Common myeloid progenitor, CD34-positive (primary cell): Measurements from ENCODE around the gene ADRM1.

Experiments
- CTCF ChIA-PET: fragments of 350-600 bp; sonication (Branson Sonifier 250); formaldehyde crosslinking; loops from one replicate; lab custom pipeline; 2021; ENCODE audit warnings: antibody characterized with exemption; lab: Charles Lee
- POLR2A ChIA-PET: fragments of 350-600 bp; sonication (Branson Sonifier 250); formaldehyde crosslinking; loops from one replicate; lab custom pipeline; 2021; ENCODE audit warnings: antibody characterized with exemption; lab: Charles Lee
- DNase-seq, 3 donors: peaks; one replicate each; pipeline versions ENCODE4 v3.0.0 to v3.0.0-alpha.2; 2013
- H3K27ac ChIP-seq, 2 experiments: 1 replicate in 1 of 2; 2 replicates in 1 of 2; pipeline ENCODE4 v1.7.0; 2013; ENCODE audit warnings: inconsistent platforms in 2 of 2, low read length in 2 of 2, mild to moderate bottlenecking in 2 of 2, low read depth in 1 of 2, moderate library complexity in 1 of 2; ENCODE audit not compliant: severe bottlenecking in 2 of 2, insufficient read depth in 1 of 2, poor library complexity in 1 of 2
- H3K27me3 ChIP-seq, 5 experiments: replicated peaks in 2 of 5; 1 replicate in 3 of 5; 2 replicates in 2 of 5; pipeline versions ENCODE4 v1.6.1 to v1.7.0; 2013; ENCODE audit warnings: low read length in 4 of 5, mild to moderate bottlenecking in 2 of 5, moderate library complexity in 2 of 5, inconsistent platforms in 1 of 5; ENCODE audit not compliant: insufficient read depth in 5 of 5, control insufficient read depth in 4 of 5
- H3K36me3 ChIP-seq, 4 experiments: 1 replicate in 2 of 4; 2 replicates in 2 of 4; pipeline versions ENCODE4 v1.6.1 to v1.7.0; 2013; ENCODE audit warnings: low read length in 3 of 4, control low read depth in 1 of 4, mild to moderate bottlenecking in 1 of 4; ENCODE audit not compliant: control insufficient read depth in 4 of 4, insufficient read depth in 4 of 4
- H3K4me1 ChIP-seq, 4 experiments: 1 replicate in 3 of 4; 2 replicates in 1 of 4; pipeline versions ENCODE4 v1.6.1 to v1.7.1; 2013; ENCODE audit warnings: low read length in 3 of 4, mild to moderate bottlenecking in 3 of 4, control low read depth in 1 of 4, inconsistent platforms in 1 of 4, moderate library complexity in 1 of 4; ENCODE audit not compliant: control insufficient read depth in 4 of 4, insufficient read depth in 4 of 4; ENCODE audit errors: control extremely low read depth in 1 of 4
- H3K4me3 ChIP-seq, 7 experiments: 1 replicate in 4 of 7; 2 replicates in 3 of 7; pipeline versions ENCODE4 v1.5.1 to v1.7.0; 2013; ENCODE audit warnings: mild to moderate bottlenecking in 7 of 7, low read length in 6 of 7, moderate library complexity in 6 of 7, inconsistent platforms in 2 of 7, low read depth in 2 of 7, control low read depth in 1 of 7; ENCODE audit not compliant: insufficient read depth in 4 of 7, control insufficient read depth in 1 of 7; ENCODE audit errors: extremely low read depth in 1 of 7
- H3K9me3 ChIP-seq, 5 experiments: 1 replicate in 4 of 5; 2 replicates in 1 of 5; pipeline versions ENCODE4 v1.6.1 to v1.7.1; 2013; ENCODE audit warnings: low read length in 4 of 5, mild to moderate bottlenecking in 2 of 5, inconsistent platforms in 1 of 5, low read depth in 1 of 5, moderate library complexity in 1 of 5; ENCODE audit not compliant: control insufficient read depth in 4 of 5, insufficient read depth in 2 of 5; ENCODE audit errors: control extremely low read depth in 1 of 5
- WGBS: methylation state at CpG from one replicate; pipeline ENCODE4 v1.1.5; 2013; ENCODE audit not compliant: insufficient coverage; 5-methylcytosine and 5-hydroxymethylcytosine counted together

The ADRM1 gene

DNA sequence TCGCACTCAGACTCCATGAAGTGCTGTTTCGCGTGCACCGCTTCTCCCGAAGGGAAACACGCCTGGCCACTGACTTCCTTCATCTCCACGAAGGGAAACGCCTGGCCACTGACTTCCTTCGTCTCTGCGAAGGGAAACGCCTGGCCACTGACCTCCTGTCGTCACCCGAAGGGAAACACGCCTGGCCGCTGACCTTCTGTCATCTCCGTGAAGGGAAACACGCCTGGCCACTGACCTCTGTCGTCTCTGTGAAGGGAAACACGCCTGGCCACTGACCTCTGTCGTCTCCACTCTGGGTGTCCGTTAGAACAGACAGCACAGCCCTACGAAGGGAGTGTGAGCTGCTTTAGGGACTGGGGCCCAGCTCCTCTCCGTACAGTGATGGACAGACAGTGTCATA, 17.1 kb upstream of the ADRM1 start:
- 62% methylated on average over 23 of the region's 23 CpGs for WGBS
- POLR2A ChIA-PET: no interaction called here
- peak in 2 of 3 donors; percentile 8 to 11 for DNase-seq
- Histone ChIP-seq H3K36me3 (peaks cover 7 to 70% (median 46%) of the 10 kb centered on the region in 4 experiments), H3K4me3 (no peak overlapping the region), H3K27ac (no peak overlapping the region), H3K27me3 (no peaks in the 10 kb centered on the region), H3K9me3 (no peaks in the 10 kb centered on the region), H3K4me1 (no peaks in the 10 kb centered on the region)
- CTCF ChIA-PET: no interaction called here

DNA sequence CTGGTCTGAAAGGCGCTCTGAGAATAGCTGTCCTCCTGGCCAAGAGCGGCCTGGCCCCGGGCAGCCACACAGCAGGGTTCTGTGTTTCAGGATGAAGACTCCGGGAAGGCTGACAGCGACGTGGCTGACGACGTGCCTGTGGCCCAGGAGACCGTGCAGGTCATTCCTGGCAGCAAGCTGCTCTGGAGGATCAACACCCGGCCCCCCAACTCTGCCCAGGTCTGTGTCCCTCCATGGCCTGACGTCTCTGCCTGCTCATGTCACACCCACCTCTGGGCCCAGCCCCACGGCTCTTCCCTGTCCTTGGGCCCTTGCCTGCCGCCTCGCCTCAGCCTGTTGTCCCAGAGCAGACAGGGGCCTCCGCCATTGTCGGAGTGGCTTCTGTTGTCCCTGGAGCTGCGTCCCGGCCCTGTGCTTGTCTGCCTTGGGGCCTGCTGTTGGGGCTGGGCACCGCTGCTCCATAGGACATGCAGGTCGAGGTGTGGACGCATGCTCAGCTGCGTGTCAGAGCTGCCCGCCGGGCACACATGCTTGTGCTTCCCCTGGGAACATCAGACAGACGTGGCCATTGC, 16.2 kb upstream of the ADRM1 start:
- ChIA-PET CTCF (no interaction called here), POLR2A (no interaction called here)
- Histone ChIP-seq H3K36me3 (peaks cover 7 to 70% (median 42%) of the 10 kb centered on the region in 4 experiments), H3K27me3 (no peaks in the 10 kb centered on the region), H3K4me1 (no peaks in the 10 kb centered on the region), H3K4me3 (no peak overlapping the region), H3K9me3 (no peaks in the 10 kb centered on the region), H3K27ac (no peak overlapping the region)
- DNase-seq: no peak
- 95% methylated on average over 24 of the region's 25 CpGs for WGBS

- no peak overlapping the region for H3K27ac ChIP-seq
- ChIA-PET POLR2A (no interaction called here), CTCF (no interaction called here)
- DNase-seq: no peak
- no peak overlapping the region for H3K4me3 ChIP-seq
- H3K4me1 ChIP-seq: no peaks in the 10 kb centered on the region
- H3K9me3 ChIP-seq: no peaks in the 10 kb centered on the region
- peaks cover 3 to 70% (median 42%) of the 10 kb centered on the region in 4 experiments for H3K36me3 ChIP-seq
- H3K27me3 ChIP-seq: no peaks in the 10 kb centered on the region
- WGBS: 81% methylated on average over 4 of the region's 6 CpGs
Observed at GRCh38 chr20:62287129-62287528, 15.7 kb upstream of the ADRM1 start.

- POLR2A ChIA-PET: no interaction called here
- no peak for DNase-seq
- WGBS: 98% methylated on average over 10 of the region's 12 CpGs
Observed at GRCh38 chr20:62287759-62288534, 14.8 kb upstream of the ADRM1 start.

GRCh38 chr20:62288535-62289105, 14.2 kb upstream of the ADRM1 start:
- 91% methylated on average over 15 of the region's 15 CpGs for WGBS
- H3K4me1 ChIP-seq: no peaks in the 10 kb centered on the region
- POLR2A ChIA-PET: no interaction called here
- CTCF ChIA-PET: no interaction called here
- H3K9me3 ChIP-seq: no peaks in the 10 kb centered on the region
- peaks cover 3 to 62% (median 35%) of the 10 kb centered on the region in 4 experiments for H3K36me3 ChIP-seq
- no peak for DNase-seq
- no peak overlapping the region for H3K4me3 ChIP-seq
- no peaks in the 10 kb centered on the region for H3K27me3 ChIP-seq
- H3K27ac ChIP-seq: no peak overlapping the region

More at GRCh38 chr20:62287759-62288534, 14.8 kb upstream of the ADRM1 start:
- no peak overlapping the region for H3K27ac ChIP-seq
- no peaks in the 10 kb centered on the region for H3K4me1 ChIP-seq
- H3K27me3 ChIP-seq: no peaks in the 10 kb centered on the region
- peaks cover 3 to 65% (median 41%) of the 10 kb centered on the region in 4 experiments for H3K36me3 ChIP-seq
- CTCF ChIA-PET: no interaction called here
- no peak overlapping the region for H3K4me3 ChIP-seq
- no peaks in the 10 kb centered on the region for H3K9me3 ChIP-seq

DNA sequence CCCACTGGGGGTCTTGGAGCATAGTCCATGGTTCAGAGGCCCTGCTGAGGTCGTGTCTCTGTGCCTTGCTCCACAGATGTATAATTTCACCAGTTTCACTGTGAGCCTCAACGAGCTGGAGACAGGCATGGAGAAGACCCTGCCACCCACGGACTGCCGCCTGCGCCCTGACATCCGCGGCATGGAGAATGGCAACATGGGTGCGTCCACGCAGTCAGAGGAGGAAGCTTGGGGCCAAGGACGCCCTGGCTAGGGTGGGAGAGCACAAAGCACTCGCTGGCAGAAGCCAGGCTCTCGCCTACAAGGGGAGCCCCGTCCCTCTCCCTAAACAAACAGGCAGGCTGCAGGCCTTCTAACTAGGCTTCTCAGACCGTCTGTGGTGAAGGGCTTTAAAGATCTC, 13.7 kb upstream of the ADRM1 start:
- Histone ChIP-seq H3K27me3 (no peaks in the 10 kb centered on the region), H3K4me1 (no peaks in the 10 kb centered on the region), H3K4me3 (no peak overlapping the region), H3K27ac (no peak overlapping the region), H3K36me3 (peaks cover 3 to 62% (median 32%) of the 10 kb centered on the region in 4 experiments), H3K9me3 (no peaks in the 10 kb centered on the region)
- WGBS: 94% methylated on average over 12 of the region's 14 CpGs
- POLR2A ChIA-PET: no interaction called here
- CTCF ChIA-PET: no interaction called here
- no peak for DNase-seq

DNA sequence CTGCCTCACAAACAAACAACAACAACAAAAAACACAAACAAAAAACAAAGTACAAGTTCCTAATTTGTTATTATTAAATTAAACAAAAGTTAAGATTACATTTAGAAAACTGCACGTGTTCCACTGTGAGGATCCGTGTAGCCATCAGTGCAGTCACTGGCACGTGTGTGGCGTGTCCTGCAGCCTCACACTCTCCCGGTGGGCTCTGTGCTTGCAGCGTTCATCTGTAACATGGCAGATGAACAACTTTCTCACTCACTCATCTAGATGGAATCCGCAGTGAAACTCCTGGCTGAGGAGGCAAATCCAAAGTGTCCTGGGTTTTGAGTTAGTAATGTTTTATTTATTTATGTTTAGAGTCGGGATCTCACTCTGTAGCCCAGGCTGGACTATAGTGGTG, 12.9 kb upstream of the ADRM1 start:
- WGBS: 92% methylated on average over 7 of the region's 8 CpGs
- DNase-seq: no peak
- no peaks in the 10 kb centered on the region for H3K9me3 ChIP-seq
- no peak overlapping the region for H3K27ac ChIP-seq
- no peak overlapping the region for H3K4me3 ChIP-seq
- POLR2A ChIA-PET: no interaction called here
- no peaks in the 10 kb centered on the region for H3K27me3 ChIP-seq
- H3K36me3 ChIP-seq: peaks cover 3 to 59% (median 36%) of the 10 kb centered on the region in 4 experiments
- no peaks in the 10 kb centered on the region for H3K4me1 ChIP-seq
- CTCF ChIA-PET: no interaction called here
